ENCODE results near the gene CCDC8.

- TF ChIP-seq GATA2 (IDR thresholded peaks at IDR 0.05; ENCODE audit: low read depth, low read length) (no peak), GATA3 (IDR thresholded peaks at IDR 0.05; ENCODE audit: low read depth, low read length) (no peak)
Observed at GRCh38 chr19:46429999-46430398, 16.6 kb upstream of the CCDC8 start.

Measured in SH-SY5Y (cell line).